ENCODE measurements around the gene POLN.

DNA sequence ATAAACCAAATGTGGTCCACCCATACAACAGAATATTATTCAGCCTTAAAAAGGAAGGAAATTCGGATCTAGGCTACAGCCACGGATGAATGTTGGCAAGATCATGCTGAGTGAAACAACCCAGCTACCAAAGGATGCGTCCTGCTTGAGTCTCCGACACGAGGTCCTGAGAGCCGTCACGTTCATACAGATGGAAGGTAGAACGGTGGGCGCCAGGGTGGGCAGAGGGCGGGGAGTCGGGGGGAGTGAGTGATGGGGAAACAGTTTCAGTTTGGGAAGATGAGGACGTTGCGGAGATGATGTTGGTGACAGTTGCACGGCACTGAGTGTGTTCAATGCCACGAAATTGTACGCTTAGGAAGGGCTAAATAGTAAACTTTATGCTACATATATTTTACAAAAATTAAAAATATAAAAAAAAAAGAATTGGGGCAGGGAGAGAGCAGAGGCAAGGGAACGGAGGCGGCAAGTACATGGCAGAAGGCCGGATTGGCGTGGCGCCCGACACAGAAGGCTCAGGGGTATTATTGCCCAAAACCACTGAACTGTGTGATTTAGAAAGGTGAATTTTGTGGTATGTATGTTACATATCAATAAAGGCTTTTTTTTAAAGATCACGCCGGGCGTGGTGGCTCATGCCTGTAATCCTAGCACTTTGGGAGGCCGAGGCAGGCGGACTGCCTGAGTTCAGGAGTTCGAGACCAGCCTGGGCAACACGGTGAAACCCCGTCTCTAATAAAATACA lies 34.8 kb upstream of the POLN start:
- TF ChIP-seq, protein P1, sequence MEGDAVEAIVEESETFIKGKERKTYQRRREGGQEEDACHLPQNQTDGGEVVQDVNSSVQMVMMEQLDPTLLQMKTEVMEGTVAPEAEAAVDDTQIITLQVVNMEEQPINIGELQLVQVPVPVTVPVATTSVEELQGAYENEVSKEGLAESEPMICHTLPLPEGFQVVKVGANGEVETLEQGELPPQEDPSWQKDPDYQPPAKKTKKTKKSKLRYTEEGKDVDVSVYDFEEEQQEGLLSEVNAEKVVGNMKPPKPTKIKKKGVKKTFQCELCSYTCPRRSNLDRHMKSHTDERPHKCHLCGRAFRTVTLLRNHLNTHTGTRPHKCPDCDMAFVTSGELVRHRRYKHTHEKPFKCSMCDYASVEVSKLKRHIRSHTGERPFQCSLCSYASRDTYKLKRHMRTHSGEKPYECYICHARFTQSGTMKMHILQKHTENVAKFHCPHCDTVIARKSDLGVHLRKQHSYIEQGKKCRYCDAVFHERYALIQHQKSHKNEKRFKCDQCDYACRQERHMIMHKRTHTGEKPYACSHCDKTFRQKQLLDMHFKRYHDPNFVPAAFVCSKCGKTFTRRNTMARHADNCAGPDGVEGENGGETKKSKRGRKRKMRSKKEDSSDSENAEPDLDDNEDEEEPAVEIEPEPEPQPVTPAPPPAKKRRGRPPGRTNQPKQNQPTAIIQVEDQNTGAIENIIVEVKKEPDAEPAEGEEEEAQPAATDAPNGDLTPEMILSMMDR (IDR thresholded peaks at IDR 0.05) = no peak
- no peak for TF ChIP-seq POLR2A (IDR thresholded peaks at IDR 0.05)
